Trophoblast cell (in vitro differentiated cells and primary cell): Measurements from ENCODE around the gene F7.

Experiments used
- DNase-seq, 2 donors: peaks; one replicate each; pipeline ENCODE4 v3.0.0-alpha.2; 2016
- H2AFZ ChIP-seq: 2 replicates; pipeline ENCODE4 v1.6.1; 2013; ENCODE audit warnings: low read length, moderate library complexity, mild to moderate bottlenecking; ENCODE audit not compliant: insufficient read depth, poor library complexity
- H2AK5ac ChIP-seq: 2 replicates; pipeline ENCODE4 v1.6.1; 2013; ENCODE audit warnings: mild to moderate bottlenecking, low read length
- H2BK120ac ChIP-seq: 2 replicates; pipeline ENCODE4 v1.6.1; 2013; ENCODE audit warnings: low read length, mild to moderate bottlenecking, moderate library complexity; ENCODE audit not compliant: insufficient read depth, poor library complexity
- H2BK12ac ChIP-seq: 2 replicates; pipeline ENCODE4 v1.6.1; 2013; ENCODE audit warnings: mild to moderate bottlenecking, low read length, moderate library complexity
- H2BK5ac ChIP-seq: 2 replicates; pipeline ENCODE4 v1.6.1; 2013; ENCODE audit warnings: low read length, low read depth, moderate library complexity, mild to moderate bottlenecking; ENCODE audit not compliant: poor library complexity
- H3K14ac ChIP-seq: 2 replicates; pipeline ENCODE4 v1.6.1; 2013; ENCODE audit warnings: mild to moderate bottlenecking, low read length
- H3K18ac ChIP-seq: 2 replicates; pipeline ENCODE4 v1.6.1; 2013; ENCODE audit warnings: mild to moderate bottlenecking, low read length
- H3K23ac ChIP-seq: 2 replicates; pipeline ENCODE4 v1.6.1; 2013; ENCODE audit warnings: low read length
- H3K27ac ChIP-seq: 2 replicates; pipeline ENCODE4 v1.5.1; 2013; ENCODE audit warnings: low read depth, mild to moderate bottlenecking, inconsistent platforms, low read length, moderate library complexity
- H3K27me3 ChIP-seq: 2 replicates; pipeline ENCODE4 v1.6.1; 2013; ENCODE audit warnings: inconsistent platforms, mild to moderate bottlenecking, low read length, moderate library complexity; ENCODE audit not compliant: insufficient read depth
- H3K36me3 ChIP-seq, 2 experiments: 1 replicate in 1 of 2; 2 replicates in 1 of 2; pipeline ENCODE4 v1.6.1; 2013; ENCODE audit warnings: low read length in 2 of 2, mild to moderate bottlenecking in 2 of 2, moderate library complexity in 1 of 2; ENCODE audit not compliant: insufficient read depth in 2 of 2, control insufficient read depth in 1 of 2
- H3K4ac ChIP-seq: 2 replicates; pipeline ENCODE4 v1.6.1; 2013; ENCODE audit warnings: low read depth, mild to moderate bottlenecking, low read length, moderate library complexity
- H3K4me1 ChIP-seq, 2 experiments: 1 replicate in 1 of 2; 2 replicates in 1 of 2; pipeline ENCODE4 v1.6.1; 2013; ENCODE audit warnings: low read length in 2 of 2, mild to moderate bottlenecking in 2 of 2, moderate library complexity in 1 of 2; ENCODE audit not compliant: insufficient read depth in 2 of 2, control insufficient read depth in 1 of 2
- H3K4me2 ChIP-seq: 2 replicates; pipeline ENCODE4 v1.6.1; 2013; ENCODE audit warnings: inconsistent platforms, mild to moderate bottlenecking, low read length, moderate library complexity
- H3K4me3 ChIP-seq: 2 replicates; pipeline ENCODE4 v1.5.1; 2013; ENCODE audit warnings: mild to moderate bottlenecking, low read depth, low read length, inconsistent platforms
- H3K79me1 ChIP-seq: one replicate; pipeline ENCODE4 v1.6.1; 2013; ENCODE audit warnings: low read length
- H3K79me2 ChIP-seq: 2 replicates; pipeline ENCODE4 v1.6.1; 2013; ENCODE audit warnings: low read length, mild to moderate bottlenecking; ENCODE audit not compliant: control insufficient read depth, insufficient read depth, poor library complexity
- H3K9ac ChIP-seq: 2 replicates; pipeline ENCODE4 v1.6.1; 2013; ENCODE audit warnings: mild to moderate bottlenecking, low read length
- H3K9me3 ChIP-seq: 2 replicates; pipeline ENCODE4 v1.6.1; 2013; ENCODE audit warnings: low read depth, mild to moderate bottlenecking, control low read depth, inconsistent platforms, low read length; ENCODE audit not compliant: insufficient read depth
- H4K12ac ChIP-seq: 2 replicates; pipeline ENCODE4 v1.6.1; 2013; ENCODE audit warnings: low read depth, mild to moderate bottlenecking, low read length, moderate library complexity
- H4K8ac ChIP-seq: 2 replicates; pipeline ENCODE4 v1.6.1; 2013; ENCODE audit warnings: low read depth, mild to moderate bottlenecking, low read length, moderate library complexity
- H4K91ac ChIP-seq: one replicate; pipeline ENCODE4 v1.6.1; 2013; ENCODE audit warnings: low read depth, mild to moderate bottlenecking, low read length, moderate library complexity
- WGBS: extraction: QIAGEN DNeasy Blood & Tissue Kit; methylation state at CpG from one replicate; pipeline ENCODE4 v1.1.7; 2013; ENCODE audit warnings: missing lambda C conversion rate; ENCODE audit not compliant: insufficient read length, insufficient coverage; ENCODE audit errors: extremely low coverage; 5-methylcytosine and 5-hydroxymethylcytosine counted together

Gene F7

DNA sequence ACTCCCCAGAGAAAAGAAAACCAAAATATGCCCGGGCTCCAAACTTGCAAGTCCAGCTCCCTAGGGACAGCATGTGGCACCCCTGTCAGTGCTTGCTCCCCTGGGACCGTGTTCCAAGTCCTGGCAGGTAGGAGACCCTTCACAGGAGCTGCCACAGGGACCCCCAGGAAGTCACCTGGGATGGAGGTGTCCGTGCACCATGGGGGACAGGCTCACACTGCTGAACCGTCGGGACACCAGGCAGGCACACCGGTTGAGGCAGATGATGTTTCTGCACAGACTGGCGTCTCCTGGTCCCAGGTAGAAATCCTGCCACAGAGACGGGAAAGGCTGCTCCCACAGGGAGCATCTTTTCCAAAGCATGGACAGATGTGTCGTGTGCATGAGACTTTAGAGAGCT is 41.2 kb downstream of the F7 start:
- Histone ChIP-seq H3K4ac (no peak overlapping the region), H3K27ac (no peak overlapping the region), H4K8ac (no peak overlapping the region), H3K18ac (no peak overlapping the region), H4K12ac (no peak overlapping the region), H3K9me3 (peaks cover 3% of the 10 kb centered on the region), H3K27me3 (peaks cover 3% of the 10 kb centered on the region), H4K91ac (no peak overlapping the region), H3K79me1 (no peaks in the 10 kb centered on the region), H3K4me2 (no peak overlapping the region), H3K79me2 (no peaks in the 10 kb centered on the region), H2AK5ac (no peak overlapping the region), H2BK12ac (no peak overlapping the region), H2BK120ac (no peak overlapping the region), H2AFZ (no peak overlapping the region), H3K4me3 (no peak overlapping the region), H2BK5ac (no peak overlapping the region), H3K36me3 (no peaks in the 10 kb centered on the region), H3K23ac (no peak overlapping the region), H3K14ac (no peak overlapping the region), H3K4me1 (no peaks in the 10 kb centered on the region), H3K9ac (no peak overlapping the region)
- WGBS: no CpG with 5 or more reads among the region's 9 CpGs
- no peak for DNase-seq

DNA sequence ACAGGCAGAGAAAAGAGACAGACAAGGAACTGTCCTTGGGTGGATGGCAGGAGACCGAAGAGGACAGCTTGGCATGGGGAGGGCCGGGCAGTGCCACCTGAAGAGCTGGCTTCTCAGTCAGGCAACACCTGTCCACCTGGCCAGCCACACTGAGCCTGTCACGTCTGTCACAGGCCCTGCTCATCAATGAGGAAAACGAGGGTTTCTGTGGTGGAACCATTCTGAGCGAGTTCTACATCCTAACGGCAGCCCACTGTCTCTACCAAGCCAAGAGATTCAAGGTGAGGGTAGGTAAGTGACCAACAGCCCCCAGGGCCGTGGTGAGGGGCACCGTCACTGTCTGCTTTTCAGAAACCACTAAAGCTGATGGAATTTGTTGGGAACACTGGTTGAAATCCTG is 41.6 kb downstream of the F7 start:
- Histone ChIP-seq H2BK12ac (no peak overlapping the region), H3K9ac (no peak overlapping the region), H4K12ac (no peak overlapping the region), H2BK120ac (no peak overlapping the region), H3K79me2 (no peaks in the 10 kb centered on the region), H3K4me2 (no peak overlapping the region), H3K9me3 (peaks cover 3% of the 10 kb centered on the region), H3K4ac (no peak overlapping the region), H3K14ac (no peak overlapping the region), H3K36me3 (no peaks in the 10 kb centered on the region), H4K8ac (no peak overlapping the region), H3K79me1 (no peaks in the 10 kb centered on the region), H3K18ac (no peak overlapping the region), H2BK5ac (no peak overlapping the region), H3K4me3 (no peak overlapping the region), H2AFZ (no peak overlapping the region), H3K4me1 (no peaks in the 10 kb centered on the region), H3K27ac (no peak overlapping the region), H3K27me3 (peaks cover 3% of the 10 kb centered on the region), H2AK5ac (no peak overlapping the region), H3K23ac (no peak overlapping the region), H4K91ac (no peak overlapping the region)
- WGBS: no CpG with 5 or more reads among the region's 8 CpGs
- DNase-seq: no peak

DNA sequence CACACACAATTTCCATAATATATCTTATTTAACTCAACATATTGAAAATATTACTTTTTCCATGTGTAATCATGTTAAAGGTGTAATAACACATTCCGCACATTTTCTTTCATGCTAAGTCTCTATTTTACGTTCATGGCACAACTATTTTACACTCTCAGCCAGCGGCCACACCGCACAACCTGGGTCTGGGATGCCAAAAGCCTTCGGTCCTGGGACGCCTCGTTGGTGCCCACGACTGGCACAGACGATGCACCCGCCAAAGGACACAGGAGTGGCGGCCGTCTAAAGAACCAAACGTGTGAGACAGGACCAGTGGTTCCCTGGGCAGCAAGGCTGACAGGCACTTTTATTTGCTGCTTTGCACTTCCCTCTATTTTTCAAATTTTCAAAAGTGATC is 42.8 kb downstream of the F7 start:
- H3K79me2 ChIP-seq: peaks cover 4% of the 10 kb centered on the region
- H2BK120ac ChIP-seq: no peak overlapping the region
- no peak overlapping the region for H3K4me2 ChIP-seq
- H3K23ac ChIP-seq: no peak overlapping the region
- H3K36me3 ChIP-seq: no peaks in the 10 kb centered on the region
- DNase-seq: no peak
- peaks cover 7 to 8% of the 10 kb centered on the region in 2 experiments for H3K4me1 ChIP-seq
- H3K27me3 ChIP-seq: peaks cover 11% of the 10 kb centered on the region
- no peak overlapping the region for H4K91ac ChIP-seq
- H4K8ac ChIP-seq: no peak overlapping the region
- H3K4me3 ChIP-seq: no peak overlapping the region
- H2AK5ac ChIP-seq: no peak overlapping the region
- H2BK5ac ChIP-seq: no peak overlapping the region
- no peak overlapping the region for H3K18ac ChIP-seq
- no peak overlapping the region for H3K9ac ChIP-seq
- H3K4ac ChIP-seq: no peak overlapping the region
- H3K14ac ChIP-seq: no peak overlapping the region
- no peak overlapping the region for H2BK12ac ChIP-seq
- peaks cover 3% of the 10 kb centered on the region for H3K79me1 ChIP-seq
- H3K9me3 ChIP-seq: peaks cover 4% of the 10 kb centered on the region
- WGBS: no CpG with 5 or more reads among the region's 13 CpGs
- no peak overlapping the region for H4K12ac ChIP-seq
- no peak overlapping the region for H3K27ac ChIP-seq
- no peak overlapping the region for H2AFZ ChIP-seq

DNA sequence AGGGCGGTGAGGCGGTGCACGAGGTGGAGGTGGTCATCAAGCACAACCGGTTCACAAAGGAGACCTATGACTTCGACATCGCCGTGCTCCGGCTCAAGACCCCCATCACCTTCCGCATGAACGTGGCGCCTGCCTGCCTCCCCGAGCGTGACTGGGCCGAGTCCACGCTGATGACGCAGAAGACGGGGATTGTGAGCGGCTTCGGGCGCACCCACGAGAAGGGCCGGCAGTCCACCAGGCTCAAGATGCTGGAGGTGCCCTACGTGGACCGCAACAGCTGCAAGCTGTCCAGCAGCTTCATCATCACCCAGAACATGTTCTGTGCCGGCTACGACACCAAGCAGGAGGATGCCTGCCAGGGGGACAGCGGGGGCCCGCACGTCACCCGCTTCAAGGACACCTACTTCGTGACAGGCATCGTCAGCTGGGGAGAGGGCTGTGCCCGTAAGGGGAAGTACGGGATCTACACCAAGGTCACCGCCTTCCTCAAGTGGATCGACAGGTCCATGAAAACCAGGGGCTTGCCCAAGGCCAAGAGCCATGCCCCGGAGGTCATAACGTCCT is 43.4 kb downstream of the F7 start:
- Histone ChIP-seq H3K14ac (no peak overlapping the region), H3K4me1 (peaks cover 8 to 9% of the 10 kb centered on the region in 2 experiments), H4K8ac (no peak overlapping the region), H3K4me2 (no peak overlapping the region), H3K4me3 (no peak overlapping the region), H3K27ac (no peak overlapping the region), H2BK120ac (no peak overlapping the region), H3K79me2 (peaks cover 4% of the 10 kb centered on the region), H3K9ac (no peak overlapping the region), H4K12ac (no peak overlapping the region), H3K36me3 (no peaks in the 10 kb centered on the region), H3K18ac (no peak overlapping the region), H3K4ac (no peak overlapping the region), H2AK5ac (no peak overlapping the region), H2AFZ (no peak overlapping the region), H3K79me1 (peaks cover 5% of the 10 kb centered on the region), H3K23ac (no peak overlapping the region), H4K91ac (no peak overlapping the region), H2BK12ac (no peak overlapping the region), H3K9me3 (peaks cover 4% of the 10 kb centered on the region), H2BK5ac (no peak overlapping the region), H3K27me3 (peaks cover 13% of the 10 kb centered on the region)
- no peak for DNase-seq
- WGBS: no CpG with 5 or more reads among the region's 38 CpGs
